Pancreas (tissue), 10 donors: ENCODE results near the gene PIP5K1B. TPM values are rescaled to one million over a fixed set of nuclear protein-coding genes. Genes with fewer than 3 reads are reported as not detected.

ENCODE experiments used
- ATAC-seq, 4 donors: fragments of 200-7000 bp; cut with Tn5 transposase; one replicate each; pipeline versions ENCODE4 v1.8.0 to v1.9.1; 2020; ENCODE audit warnings: mild to moderate bottlenecking in 4 of 4, moderate library complexity in 4 of 4
- DNase-seq, 6 donors: peaks; one replicate each; pipeline ENCODE4 v3.0.0-alpha.2; 2020
- FAIRE-seq: peaks from 2 replicates; lab custom pipeline; 2012; peaks lifted over from hg19 to GRCh38; lab: Jason Lieb, UNC
- H3K27ac ChIP-seq, 4 donors: fragments of 200-600 bp; sonication (generic); 1 replicate in 3 of 4; 2 replicates in 1 of 4; pipeline versions ENCODE4 v1.5.0 to v1.8.0; 2020
- H3K27me3 ChIP-seq, 4 donors: fragments of 200-600 bp; one replicate each; pipeline ENCODE4 v1.8.0; 2021
- H3K36me3 ChIP-seq, 3 donors: fragments of 200-600 bp; sonication (generic) in 1 of 3; one replicate each; pipeline versions ENCODE4 v1.5.0 to v1.8.0; 2020 to 2021
- H3K4me1 ChIP-seq, 3 donors: fragments of 200-600 bp; one replicate each; pipeline ENCODE4 v1.8.0; 2021
- H3K4me3 ChIP-seq, 4 donors: fragments of 200-600 bp; sonication (generic) in 2 of 4; one replicate each; pipeline versions ENCODE4 v1.5.0 to v1.8.0; 2020 to 2021
- H3K9me3 ChIP-seq, 4 donors: fragments of 200-600 bp; one replicate each; pipeline ENCODE4 v1.8.0; 2021
- CTCF ChIP-seq, 4 donors: fragments of 200-600 bp; sonication (generic) in 3 of 4; IDR thresholded peaks; one replicate each; pipeline versions ENCODE4 v1.5.0 to v1.8.0; 2021; ENCODE audit warnings: antibody characterized with exemption in 4 of 4
- WGBS, 2 donors: extraction: QIAGEN DNeasy Blood & Tissue Kit; methylation state at CpG; one replicate each; pipeline ENCODE4 v1.1.7; 2013; 5-methylcytosine and 5-hydroxymethylcytosine counted together
- intact Hi-C, 3 donors: fragments of 100-400 bp; cut with DNase I; formaldehyde crosslinking; loops; one replicate each; pipeline versions ENCODE4 v1.11.1 to v1.14.2; 2022
- polyA plus RNA-seq, 2 donors: library from polyadenylated mRNA; stranded (reverse); fragments of 200-250 nt; gene quantifications; one replicate each; pipeline ENCODE4 v1.2.3, GENCODE V29; 2013
- total RNA-seq, 6 donors: library from RNA; stranded (reverse); fragmentation: NEBNext Ultra II Directional in 4 of 6; extraction: Animal tissue kit (Norgen Biotek cat#: 25700) in 4 of 6; gene quantifications; one replicate each; pipeline versions ENCODE4 v1.2.1 to v1.2.4, GENCODE V29; 2021 to 2023
- donor health status: healthy with polysubstance abuse.
- donor health status: DM: no; HTN: no; CAD: no; lungs with moderate emphysema.
- donor health status: DM: no; HTN: no; CAD: no.
- donor health status: control.
- donor health status: control.
- donor health status: Bipolar disorder and iron deficiency.
- donor health status: DM: yes; HTN: yes; CAD: no.
- donor health status: DM: no; HTN: no; CAD: no.
- donor health status: DM: no; HTN: no; CAD: no.
- donor health status: DM: yes; HTN: yes; CAD: no.

Gene PIP5K1B
- total and polyA plus RNA-seq, 8 donors: 1.3 to 6.9 (median 6.2) TPM

GRCh38 chr9:68742333-68742730 lies 37.3 kb downstream of the PIP5K1B start:
- ATAC-seq (no peak), DNase-seq (no peak), FAIRE-seq (no peak)
- 91 to 95% methylated on average over 2 of the region's 2 CpGs for WGBS, 2 donors
- H3K4me1 ChIP-seq: peaks cover 9 to 15% (median 14%) of the 10 kb centered on the region in 3 donors
- no peak overlapping the region for H3K27ac ChIP-seq
- no peaks in the 10 kb centered on the region for H3K9me3 ChIP-seq
- intact Hi-C loops: no loop called here
- no peaks in the 10 kb centered on the region for H3K36me3 ChIP-seq
- TF ChIP-seq CTCF (IDR thresholded peaks at IDR 0.05): no peak
- no peak overlapping the region for H3K4me3 ChIP-seq
- no peaks in the 10 kb centered on the region for H3K27me3 ChIP-seq

- Histone ChIP-seq H3K4me3 (no peak overlapping the region), H3K27ac (no peak overlapping the region), H3K36me3 (no peaks in the 10 kb centered on the region), H3K9me3 (no peaks in the 10 kb centered on the region), H3K4me1 (peaks cover 9 to 13% (median 11%) of the 10 kb centered on the region in 3 donors), H3K27me3 (no peaks in the 10 kb centered on the region)
- ATAC-seq (no peak), FAIRE-seq (no peak), DNase-seq (no peak)
- intact Hi-C loops: no loop called here
- WGBS, 2 donors: 86 to 100% methylated on average over 1 of the region's 1 CpG
- no peak for TF ChIP-seq CTCF (IDR thresholded peaks at IDR 0.05)
Observed at GRCh38 chr9:68744426-68744825, 39.4 kb downstream of the PIP5K1B start.

GRCh38 chr9:68746525-68746924 lies 41.5 kb downstream of the PIP5K1B start:
- WGBS, 2 donors: 26 to 43% methylated on average over 2 of the region's 2 CpGs
- Histone ChIP-seq H3K4me3 (no peak overlapping the region), H3K36me3 (no peaks in the 10 kb centered on the region), H3K4me1 (no peaks in the 10 kb centered on the region), H3K27ac (no peak overlapping the region), H3K27me3 (no peaks in the 10 kb centered on the region), H3K9me3 (no peaks in the 10 kb centered on the region)
- peak in 2 of 4 donors; percentile 64 to 68 for ATAC-seq
- intact Hi-C loops: no loop called here
- DNase-seq: peak in 2 of 6 donors; percentile 17 to 18
- no peak for FAIRE-seq
- no peak for TF ChIP-seq CTCF (IDR thresholded peaks at IDR 0.05)

- FAIRE-seq: no peak
- ATAC-seq: peak in 3 of 4 donors; percentile 22 to 29 (median 23)
- H3K4me1 ChIP-seq: no peaks in the 10 kb centered on the region
- intact Hi-C loops: no loop called here
- TF ChIP-seq CTCF (IDR thresholded peaks at IDR 0.05): no peak
- no peak overlapping the region for H3K4me3 ChIP-seq
- H3K27me3 ChIP-seq: no peaks in the 10 kb centered on the region
- no peak for DNase-seq
- H3K27ac ChIP-seq: no peak overlapping the region
- H3K36me3 ChIP-seq: no peaks in the 10 kb centered on the region
- 63% methylated on average over 9 of the region's 9 CpGs for WGBS, 2 donors
- no peaks in the 10 kb centered on the region for H3K9me3 ChIP-seq
Observed at GRCh38 chr9:68747043-68747533, 42.0 kb downstream of the PIP5K1B start.

GRCh38 chr9:68749135-68749534 lies 44.1 kb downstream of the PIP5K1B start:
- no peaks in the 10 kb centered on the region for H3K9me3 ChIP-seq
- no peak for TF ChIP-seq CTCF (IDR thresholded peaks at IDR 0.05)
- WGBS, 2 donors: 94% methylated on average over 3 of the region's 3 CpGs
- DNase-seq (no peak), ATAC-seq (no peak), FAIRE-seq (no peak)
- no peak overlapping the region for H3K4me3 ChIP-seq
- H3K36me3 ChIP-seq: no peaks in the 10 kb centered on the region
- no peak overlapping the region for H3K27ac ChIP-seq
- H3K4me1 ChIP-seq: no peaks in the 10 kb centered on the region
- no peaks in the 10 kb centered on the region for H3K27me3 ChIP-seq
- intact Hi-C loops: no loop called here
